Measurements from ENCODE around the gene SRGAP1. TPM values are rescaled to one million over a fixed set of nuclear protein-coding genes. Genes with fewer than 3 reads are reported as not detected.

SRGAP1 gene
- polyA plus RNA-seq, 1 donor from 2014 or later: 4.8 TPM

- no peak overlapping the region for H3K4me2 ChIP-seq (ENCODE audit: low read length)
- H4K20me1 ChIP-seq (ENCODE audit: insufficient read depth): no peaks in the 10 kb centered on the region
- no peaks in the 10 kb centered on the region for H3F3A ChIP-seq (ENCODE audit: insufficient read depth, low read length, poor library complexity, severe bottlenecking)
- H3K9me3 ChIP-seq (ENCODE audit: low read length): no peaks in the 10 kb centered on the region
- TF ChIP-seq RAD21 (conservative IDR thresholded peaks at IDR 0.05) (no peak), EZH2 (IDR thresholded peaks at IDR 0.05; ENCODE audit: borderline replicate concordance, insufficient read depth, low read length, poor library complexity, severe bottlenecking) (no peak), TAF1 (IDR thresholded peaks at IDR 0.05; ENCODE audit: low read depth) (no peak), REST (IDR thresholded peaks at IDR 0.05; ENCODE audit: borderline replicate concordance) (no peak), EP300 (conservative IDR thresholded peaks at IDR 0.05; ENCODE audit: poor library complexity, severe bottlenecking) (no peak), SMC3 (conservative IDR thresholded peaks at IDR 0.05; ENCODE audit: poor library complexity) (no peak), MXI1 (conservative IDR thresholded peaks at IDR 0.05; ENCODE audit: poor library complexity, severe bottlenecking) (no peak), POLR2AphosphoS5 (IDR thresholded peaks at IDR 0.05) (no peak)
- TF ChIP-seq, protein P1, sequence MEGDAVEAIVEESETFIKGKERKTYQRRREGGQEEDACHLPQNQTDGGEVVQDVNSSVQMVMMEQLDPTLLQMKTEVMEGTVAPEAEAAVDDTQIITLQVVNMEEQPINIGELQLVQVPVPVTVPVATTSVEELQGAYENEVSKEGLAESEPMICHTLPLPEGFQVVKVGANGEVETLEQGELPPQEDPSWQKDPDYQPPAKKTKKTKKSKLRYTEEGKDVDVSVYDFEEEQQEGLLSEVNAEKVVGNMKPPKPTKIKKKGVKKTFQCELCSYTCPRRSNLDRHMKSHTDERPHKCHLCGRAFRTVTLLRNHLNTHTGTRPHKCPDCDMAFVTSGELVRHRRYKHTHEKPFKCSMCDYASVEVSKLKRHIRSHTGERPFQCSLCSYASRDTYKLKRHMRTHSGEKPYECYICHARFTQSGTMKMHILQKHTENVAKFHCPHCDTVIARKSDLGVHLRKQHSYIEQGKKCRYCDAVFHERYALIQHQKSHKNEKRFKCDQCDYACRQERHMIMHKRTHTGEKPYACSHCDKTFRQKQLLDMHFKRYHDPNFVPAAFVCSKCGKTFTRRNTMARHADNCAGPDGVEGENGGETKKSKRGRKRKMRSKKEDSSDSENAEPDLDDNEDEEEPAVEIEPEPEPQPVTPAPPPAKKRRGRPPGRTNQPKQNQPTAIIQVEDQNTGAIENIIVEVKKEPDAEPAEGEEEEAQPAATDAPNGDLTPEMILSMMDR (IDR thresholded peaks at IDR 0.05; ENCODE audit: poor library complexity, severe bottlenecking): no peak
- no peaks in the 10 kb centered on the region for H3K9me2 ChIP-seq (ENCODE audit: insufficient read depth, low read length)
- no peak overlapping the region for H3K9ac ChIP-seq (ENCODE audit: low read length)
- H3K27ac ChIP-seq (ENCODE audit: low read length): no peak overlapping the region
- H3K4me3 ChIP-seq (ENCODE audit: low read length): no peak overlapping the region
- no peak overlapping the region for H2AFZ ChIP-seq (ENCODE audit: low read depth, low read length)
- H3K79me2 ChIP-seq (replicated peaks; ENCODE audit: insufficient read depth, low read length): peaks cover 14% of the 10 kb centered on the region
- no peaks in the 10 kb centered on the region for H3K27me3 ChIP-seq (ENCODE audit: insufficient read depth, low read depth, low read length)
- no peaks in the 10 kb centered on the region for H3K36me3 ChIP-seq (ENCODE audit: insufficient read depth, low read length)
These were observed 61.0 kb downstream of the SRGAP1 start for GRCh38 chr12:63905544-63905943.

- TF ChIP-seq REST (IDR thresholded peaks at IDR 0.05; ENCODE audit: borderline replicate concordance): no peak
- Histone ChIP-seq H3K9me3 (ENCODE audit: low read length) (no peaks in the 10 kb centered on the region), H3K79me2 (replicated peaks; ENCODE audit: insufficient read depth, low read length) (peaks cover 14% of the 10 kb centered on the region), H3K4me2 (ENCODE audit: low read length) (no peak overlapping the region), H3K9ac (ENCODE audit: low read length) (no peak overlapping the region), H3K27me3 (ENCODE audit: insufficient read depth, low read depth, low read length) (no peaks in the 10 kb centered on the region), H2AFZ (ENCODE audit: low read depth, low read length) (no peak overlapping the region), H3F3A (ENCODE audit: insufficient read depth, low read length, poor library complexity, severe bottlenecking) (no peaks in the 10 kb centered on the region), H4K20me1 (ENCODE audit: insufficient read depth) (no peaks in the 10 kb centered on the region), H3K4me3 (ENCODE audit: low read length) (no peak overlapping the region), H3K9me2 (ENCODE audit: insufficient read depth, low read length) (no peaks in the 10 kb centered on the region), H3K27ac (ENCODE audit: low read length) (no peak overlapping the region), H3K36me3 (ENCODE audit: insufficient read depth, low read length) (no peaks in the 10 kb centered on the region)
These were observed 62.4 kb downstream of the SRGAP1 start for GRCh38 chr12:63906876-63907275.

Measured in neural cell (in vitro differentiated cells).